ENCODE measurements around the gene GTSE1. TPM values are rescaled to one million over a fixed set of nuclear protein-coding genes. Genes with fewer than 3 reads are reported as not detected.

The GTSE1 gene
- polyA plus RNA-seq, 1 of the 3 experiments (the other 2 are of a cell fraction), result 12.2 TPM

DNA sequence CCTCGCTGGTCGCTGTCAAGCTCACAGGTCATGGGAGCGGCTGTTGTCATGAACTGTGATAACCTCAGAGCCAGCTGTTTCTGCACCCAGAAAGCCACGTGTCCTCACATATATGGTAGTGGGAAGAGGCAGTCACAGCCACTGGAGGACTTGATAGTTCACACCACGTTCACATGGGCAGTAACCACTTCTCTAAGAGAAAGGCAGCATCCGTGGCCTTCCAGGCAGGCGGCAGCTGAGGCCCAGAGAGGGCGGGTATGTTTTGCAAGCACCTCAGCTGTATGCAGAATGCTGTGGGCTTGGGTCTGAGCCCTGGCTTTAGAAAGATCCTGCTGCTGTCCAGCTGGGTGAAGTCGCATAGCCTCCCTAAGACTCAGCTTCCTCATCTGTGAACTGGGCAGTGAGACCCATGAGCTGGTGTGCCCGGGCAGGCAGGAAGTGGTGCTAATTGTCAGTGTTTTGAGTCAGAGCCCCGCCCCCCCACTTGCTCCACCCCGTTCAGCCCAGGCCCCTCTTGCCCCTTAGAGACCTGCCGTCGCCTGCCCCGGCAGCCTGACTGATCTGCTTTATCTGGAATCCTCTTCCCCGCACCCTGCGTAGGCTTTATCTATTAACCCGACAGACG, 15.6 kb upstream of the GTSE1 start (continued):
- TF ChIP-seq, protein P1, sequence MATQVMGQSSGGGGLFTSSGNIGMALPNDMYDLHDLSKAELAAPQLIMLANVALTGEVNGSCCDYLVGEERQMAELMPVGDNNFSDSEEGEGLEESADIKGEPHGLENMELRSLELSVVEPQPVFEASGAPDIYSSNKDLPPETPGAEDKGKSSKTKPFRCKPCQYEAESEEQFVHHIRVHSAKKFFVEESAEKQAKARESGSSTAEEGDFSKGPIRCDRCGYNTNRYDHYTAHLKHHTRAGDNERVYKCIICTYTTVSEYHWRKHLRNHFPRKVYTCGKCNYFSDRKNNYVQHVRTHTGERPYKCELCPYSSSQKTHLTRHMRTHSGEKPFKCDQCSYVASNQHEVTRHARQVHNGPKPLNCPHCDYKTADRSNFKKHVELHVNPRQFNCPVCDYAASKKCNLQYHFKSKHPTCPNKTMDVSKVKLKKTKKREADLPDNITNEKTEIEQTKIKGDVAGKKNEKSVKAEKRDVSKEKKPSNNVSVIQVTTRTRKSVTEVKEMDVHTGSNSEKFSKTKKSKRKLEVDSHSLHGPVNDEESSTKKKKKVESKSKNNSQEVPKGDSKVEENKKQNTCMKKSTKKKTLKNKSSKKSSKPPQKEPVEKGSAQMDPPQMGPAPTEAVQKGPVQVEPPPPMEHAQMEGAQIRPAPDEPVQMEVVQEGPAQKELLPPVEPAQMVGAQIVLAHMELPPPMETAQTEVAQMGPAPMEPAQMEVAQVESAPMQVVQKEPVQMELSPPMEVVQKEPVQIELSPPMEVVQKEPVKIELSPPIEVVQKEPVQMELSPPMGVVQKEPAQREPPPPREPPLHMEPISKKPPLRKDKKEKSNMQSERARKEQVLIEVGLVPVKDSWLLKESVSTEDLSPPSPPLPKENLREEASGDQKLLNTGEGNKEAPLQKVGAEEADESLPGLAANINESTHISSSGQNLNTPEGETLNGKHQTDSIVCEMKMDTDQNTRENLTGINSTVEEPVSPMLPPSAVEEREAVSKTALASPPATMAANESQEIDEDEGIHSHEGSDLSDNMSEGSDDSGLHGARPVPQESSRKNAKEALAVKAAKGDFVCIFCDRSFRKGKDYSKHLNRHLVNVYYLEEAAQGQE (IDR thresholded peaks at IDR 0.05; ENCODE audit: low read depth, low read length), result no peak
- TF ChIP-seq FOXJ3 (CRISPR knock-in tag; IDR thresholded peaks at IDR 0.05), result no peak
- no peak for TF ChIP-seq NRF1 (IDR thresholded peaks at IDR 0.05; ENCODE audit: low read depth, low read length)
- no peak for TF ChIP-seq GABPA (IDR thresholded peaks at IDR 0.05; ENCODE audit: low read depth)
- TF ChIP-seq TCF12 (IDR thresholded peaks at IDR 0.05), result no peak
- TF ChIP-seq TAF1 (IDR thresholded peaks at IDR 0.05; ENCODE audit: borderline replicate concordance, low read depth, low read length), result no peak
- no peak for TF ChIP-seq FOSL2 (IDR thresholded peaks at IDR 0.05; ENCODE audit: borderline replicate concordance, low read depth)
- TF ChIP-seq, protein P2, sequence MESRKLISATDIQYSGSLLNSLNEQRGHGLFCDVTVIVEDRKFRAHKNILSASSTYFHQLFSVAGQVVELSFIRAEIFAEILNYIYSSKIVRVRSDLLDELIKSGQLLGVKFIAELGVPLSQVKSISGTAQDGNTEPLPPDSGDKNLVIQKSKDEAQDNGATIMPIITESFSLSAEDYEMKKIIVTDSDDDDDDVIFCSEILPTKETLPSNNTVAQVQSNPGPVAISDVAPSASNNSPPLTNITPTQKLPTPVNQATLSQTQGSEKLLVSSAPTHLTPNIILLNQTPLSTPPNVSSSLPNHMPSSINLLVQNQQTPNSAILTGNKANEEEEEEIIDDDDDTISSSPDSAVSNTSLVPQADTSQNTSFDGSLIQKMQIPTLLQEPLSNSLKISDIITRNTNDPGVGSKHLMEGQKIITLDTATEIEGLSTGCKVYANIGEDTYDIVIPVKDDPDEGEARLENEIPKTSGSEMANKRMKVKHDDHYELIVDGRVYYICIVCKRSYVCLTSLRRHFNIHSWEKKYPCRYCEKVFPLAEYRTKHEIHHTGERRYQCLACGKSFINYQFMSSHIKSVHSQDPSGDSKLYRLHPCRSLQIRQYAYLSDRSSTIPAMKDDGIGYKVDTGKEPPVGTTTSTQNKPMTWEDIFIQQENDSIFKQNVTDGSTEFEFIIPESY (IDR thresholded peaks at IDR 0.05; ENCODE audit: borderline replicate concordance, low read depth), result no peak

DNA sequence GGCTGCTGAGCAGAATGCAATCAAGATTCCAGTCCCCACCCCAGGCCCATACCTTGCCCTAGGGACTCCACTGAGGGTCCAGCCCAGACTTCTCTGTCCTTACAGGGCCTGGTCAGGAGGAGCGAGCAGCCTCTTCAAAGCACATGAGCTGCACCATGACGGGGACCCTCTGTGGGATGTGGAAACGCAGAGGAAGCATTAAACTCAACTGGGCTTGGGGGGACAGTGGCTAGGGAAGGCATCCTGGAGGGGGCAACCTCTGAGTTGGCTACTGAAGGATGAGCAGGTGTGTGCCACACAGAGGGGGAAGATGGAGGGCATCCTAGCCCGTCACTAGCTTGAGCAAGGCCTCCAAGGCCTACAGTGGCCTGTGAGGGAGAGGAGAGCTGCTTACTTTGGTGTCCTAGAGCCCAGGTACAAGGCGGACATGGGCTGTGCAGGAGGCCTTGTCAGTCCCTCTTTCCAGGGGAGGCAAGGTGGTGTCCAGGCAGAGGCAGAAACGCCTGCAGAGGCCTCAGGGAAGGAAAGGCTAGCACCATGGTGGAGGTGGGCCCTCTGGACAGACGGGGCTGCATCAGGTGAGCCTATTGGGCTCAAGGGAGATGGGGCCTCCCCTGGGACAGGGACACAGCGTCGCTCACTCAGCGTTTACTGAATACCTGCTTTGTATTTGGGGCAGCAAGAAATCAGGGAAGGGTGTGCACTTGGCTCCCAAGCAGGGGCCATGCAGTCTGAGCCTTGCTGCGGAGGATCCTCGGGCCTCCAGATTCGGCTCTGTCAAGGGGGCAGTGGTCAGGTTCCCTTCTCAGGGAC, 14.6 kb upstream of the GTSE1 start:
- Histone ChIP-seq H3K27ac (ENCODE audit: low read depth in 2 of 2, low read length in 1 of 2) (no peak overlapping the region), H3K4me3 (ENCODE audit: low read depth in 2 of 2, low read length in 1 of 2) (no peak overlapping the region), H3K9me2 (no peaks in the 10 kb centered on the region), H3F3A (replicated peaks; ENCODE audit: insufficient read depth) (no peaks in the 10 kb centered on the region), H2AFZ (ENCODE audit: low read depth) (no peak overlapping the region), H3K27me3 (ENCODE audit: insufficient read depth) (no peaks in the 10 kb centered on the region), H3K9me3 (no peaks in the 10 kb centered on the region), H3K4me2 (no peak overlapping the region), H3K79me2 (ENCODE audit: insufficient read depth) (no peaks in the 10 kb centered on the region), H4K20me1 (ENCODE audit: insufficient read depth) (no peaks in the 10 kb centered on the region), H3K9ac (no peak overlapping the region), H3K36me3 (replicated peaks in 1 of 2; ENCODE audit: control insufficient read depth in 1 of 2, insufficient read depth in 2 of 2, low read length in 1 of 2) (peaks cover 12 to 64% of the 10 kb centered on the region in 2 experiments), H3K4me1 (ENCODE audit: control insufficient read depth in 1 of 2, insufficient read depth in 2 of 2, low read depth in 1 of 2, low read length in 1 of 2) (no peaks in the 10 kb centered on the region)
- ChIA-PET POLR2A (no interaction called here), CTCF (interaction anchor here (2.3 kb wide), 1 partner anchor 160 kb away, joined by 6 read pairs; no protein-coding TSS in a partner anchor)
- no peak for TF ChIP-seq RFX5 (IDR thresholded peaks at IDR 0.05; ENCODE audit: low read length)
- no peak for TF ChIP-seq GABPA (IDR thresholded peaks at IDR 0.05; ENCODE audit: low read depth)
- no peak for TF ChIP-seq RCOR1 (IDR thresholded peaks at IDR 0.05; ENCODE audit: low read length)
- TF ChIP-seq, protein P3, sequence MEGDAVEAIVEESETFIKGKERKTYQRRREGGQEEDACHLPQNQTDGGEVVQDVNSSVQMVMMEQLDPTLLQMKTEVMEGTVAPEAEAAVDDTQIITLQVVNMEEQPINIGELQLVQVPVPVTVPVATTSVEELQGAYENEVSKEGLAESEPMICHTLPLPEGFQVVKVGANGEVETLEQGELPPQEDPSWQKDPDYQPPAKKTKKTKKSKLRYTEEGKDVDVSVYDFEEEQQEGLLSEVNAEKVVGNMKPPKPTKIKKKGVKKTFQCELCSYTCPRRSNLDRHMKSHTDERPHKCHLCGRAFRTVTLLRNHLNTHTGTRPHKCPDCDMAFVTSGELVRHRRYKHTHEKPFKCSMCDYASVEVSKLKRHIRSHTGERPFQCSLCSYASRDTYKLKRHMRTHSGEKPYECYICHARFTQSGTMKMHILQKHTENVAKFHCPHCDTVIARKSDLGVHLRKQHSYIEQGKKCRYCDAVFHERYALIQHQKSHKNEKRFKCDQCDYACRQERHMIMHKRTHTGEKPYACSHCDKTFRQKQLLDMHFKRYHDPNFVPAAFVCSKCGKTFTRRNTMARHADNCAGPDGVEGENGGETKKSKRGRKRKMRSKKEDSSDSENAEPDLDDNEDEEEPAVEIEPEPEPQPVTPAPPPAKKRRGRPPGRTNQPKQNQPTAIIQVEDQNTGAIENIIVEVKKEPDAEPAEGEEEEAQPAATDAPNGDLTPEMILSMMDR (IDR thresholded peaks at IDR 0.05), result no peak
- no peak for TF ChIP-seq TCF12 (IDR thresholded peaks at IDR 0.05)
- no peak for TF ChIP-seq SMC3 (IDR thresholded peaks at IDR 0.05; ENCODE audit: low read depth, low read length)
- TF ChIP-seq MXI1 (IDR thresholded peaks at IDR 0.05; ENCODE audit: low read depth, low read length), result no peak
- no peak for TF ChIP-seq NFIC (IDR thresholded peaks at IDR 0.05; ENCODE audit: borderline replicate concordance)
- TF ChIP-seq, protein P4, sequence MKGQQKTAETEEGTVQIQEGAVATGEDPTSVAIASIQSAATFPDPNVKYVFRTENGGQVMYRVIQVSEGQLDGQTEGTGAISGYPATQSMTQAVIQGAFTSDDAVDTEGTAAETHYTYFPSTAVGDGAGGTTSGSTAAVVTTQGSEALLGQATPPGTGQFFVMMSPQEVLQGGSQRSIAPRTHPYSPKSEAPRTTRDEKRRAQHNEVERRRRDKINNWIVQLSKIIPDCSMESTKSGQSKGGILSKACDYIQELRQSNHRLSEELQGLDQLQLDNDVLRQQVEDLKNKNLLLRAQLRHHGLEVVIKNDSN (IDR thresholded peaks at IDR 0.05; ENCODE audit: borderline replicate concordance, low read depth), result no peak
- TF ChIP-seq SIN3A (IDR thresholded peaks at IDR 0.05; ENCODE audit: borderline replicate concordance, low read depth, low read length), result no peak
- TF ChIP-seq, protein P5, sequence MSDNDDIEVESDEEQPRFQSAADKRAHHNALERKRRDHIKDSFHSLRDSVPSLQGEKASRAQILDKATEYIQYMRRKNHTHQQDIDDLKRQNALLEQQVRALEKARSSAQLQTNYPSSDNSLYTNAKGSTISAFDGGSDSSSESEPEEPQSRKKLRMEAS (IDR thresholded peaks at IDR 0.05; ENCODE audit: low read depth), result no peak
- 96% methylated on average over 5 of the region's 13 CpGs for WGBS (ENCODE audit: low lambda C conversion rate)
- DNase-seq, result no peak
